HG03571 (cell line): ENCODE data around the gene CENPP.
"Not testable (repeated sequence)": the region's sequence is repeated elsewhere in the genome, so short reads cannot be mapped to it uniquely, and the experiment has no call there.

Experiments
- ATAC-seq: cut with Tn5 transposase; IDR thresholded peaks from one replicate; pipeline ENCODE4 v1.9.1; 2021; ENCODE audit not compliant: unreplicated experiment

Gene CENPP

DNA sequence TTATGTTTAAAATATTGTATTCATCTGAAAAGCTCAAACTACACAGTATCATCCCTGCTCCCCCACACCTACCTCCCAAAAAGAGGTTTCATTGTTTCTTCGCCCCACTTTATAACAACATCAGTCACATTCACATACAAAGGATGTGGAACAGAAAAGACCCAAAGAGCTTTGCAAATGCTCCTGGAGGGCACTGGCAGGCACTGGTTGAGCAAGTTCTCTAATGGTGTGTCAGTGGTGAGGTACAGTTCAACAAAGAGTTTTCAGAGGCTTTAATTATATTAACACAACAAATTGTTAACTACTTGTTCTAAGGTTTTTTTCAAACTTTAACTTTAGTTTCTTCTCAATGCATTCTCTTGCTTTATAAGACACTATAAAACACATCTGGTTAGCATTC is 264.2 kb downstream of the CENPP start:
- no peak for ATAC-seq

DNA sequence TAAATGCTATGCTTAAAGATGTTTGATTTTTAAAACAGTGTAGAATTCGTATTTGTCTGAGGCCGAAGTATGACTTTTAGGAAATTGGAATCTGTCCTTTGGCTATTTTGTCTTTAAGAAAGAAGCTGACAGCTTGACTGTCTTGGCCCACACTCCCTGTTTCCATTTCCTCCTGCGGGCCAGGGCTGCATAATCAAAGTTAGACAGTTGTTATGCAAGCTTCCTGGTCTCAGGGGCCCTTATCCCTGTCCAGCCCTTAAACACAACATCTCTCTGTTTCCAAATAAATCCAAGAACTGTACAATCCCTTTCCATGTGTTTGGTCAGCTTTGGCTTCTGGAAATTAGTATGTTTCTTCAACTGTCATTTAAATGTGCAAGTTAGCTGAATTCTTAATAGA is 264.6 kb downstream of the CENPP start:
- no peak for ATAC-seq

GRCh38 chr9:92592537-92592936 is 266.8 kb downstream of the CENPP start:
- ATAC-seq = no peak

GRCh38 chr9:92592946-92593861 is 267.5 kb downstream of the CENPP start:
- ATAC-seq = no peak

- not testable (repeated sequence) for ATAC-seq
Observed at GRCh38 chr9:92595075-92595474, 269.3 kb downstream of the CENPP start.

DNA sequence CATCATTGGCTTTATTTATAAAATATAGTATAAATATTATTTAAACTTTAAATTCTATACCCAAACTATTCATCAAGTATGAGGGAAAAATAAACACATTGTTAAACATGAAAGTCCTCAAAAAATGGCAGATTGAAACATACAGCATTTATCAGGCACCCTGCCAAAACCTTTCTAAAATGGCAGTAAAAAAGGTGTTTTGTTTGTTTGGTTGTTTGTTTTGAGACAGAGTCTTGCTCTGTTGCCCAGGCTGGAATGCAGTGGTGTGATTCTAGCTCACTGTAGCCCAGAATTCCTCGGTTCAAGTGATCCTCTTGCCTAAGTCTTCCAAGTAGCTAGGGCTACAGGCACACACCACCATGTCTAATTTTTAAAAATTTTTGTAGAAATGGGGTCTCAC is 270.2 kb downstream of the CENPP start:
- ATAC-seq = no peak

- no peak for ATAC-seq
Observed at GRCh38 chr9:92598382-92598781, 272.6 kb downstream of the CENPP start.

- no peak for ATAC-seq
Observed at GRCh38 chr9:92599938-92600461, 274.2 kb downstream of the CENPP start.

- ATAC-seq = no peak
Observed at GRCh38 chr9:92600462-92601261, 274.9 kb downstream of the CENPP start.

GRCh38 chr9:92601451-92601850 is 275.7 kb downstream of the CENPP start:
- no peak for ATAC-seq

DNA sequence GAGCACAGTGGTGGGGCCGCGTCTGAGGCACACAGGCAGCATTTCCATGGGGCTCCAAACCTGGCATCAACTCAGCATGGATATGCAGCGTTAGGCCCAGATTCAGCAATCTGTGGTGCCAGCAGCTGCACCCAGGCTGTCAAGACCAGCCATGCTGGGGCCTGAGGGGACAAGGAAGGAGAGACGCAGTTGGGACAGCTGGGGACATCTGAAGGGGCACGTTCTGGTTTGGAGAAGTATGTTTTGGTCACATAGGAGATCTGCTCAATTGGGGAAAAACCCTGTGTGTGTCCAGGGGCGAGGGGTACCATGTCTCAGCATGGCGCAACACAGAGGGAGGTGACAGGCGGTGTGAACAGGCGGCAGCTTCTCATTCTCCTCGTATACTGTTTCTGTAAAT is 276.7 kb downstream of the CENPP start:
- ATAC-seq = no peak

GRCh38 chr9:92603100-92603499 is 277.3 kb downstream of the CENPP start:
- no peak for ATAC-seq

GRCh38 chr9:92603990-92604389 is 278.2 kb downstream of the CENPP start:
- ATAC-seq = no peak

GRCh38 chr9:92605224-92605623 is 279.5 kb downstream of the CENPP start:
- no peak for ATAC-seq

DNA sequence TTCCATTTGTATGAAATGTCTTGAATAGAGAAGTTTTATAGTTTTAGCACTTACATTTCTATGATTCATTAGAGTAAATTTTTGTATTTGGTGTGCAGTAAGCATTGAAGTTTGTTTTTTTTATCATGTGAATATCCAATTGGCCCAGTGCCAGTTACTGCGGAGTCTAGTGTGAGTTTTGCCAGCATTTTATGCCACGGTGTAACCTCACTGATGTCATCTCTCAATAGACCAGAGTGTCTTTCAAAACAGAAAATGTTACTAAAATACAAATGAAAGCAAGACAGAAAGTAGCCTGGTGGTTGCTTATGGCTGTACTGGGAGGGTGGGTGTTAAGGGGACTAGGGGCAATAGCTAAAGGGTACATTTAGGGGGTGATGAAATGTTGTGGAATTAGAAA is 281.3 kb downstream of the CENPP start:
- no peak for ATAC-seq

DNA sequence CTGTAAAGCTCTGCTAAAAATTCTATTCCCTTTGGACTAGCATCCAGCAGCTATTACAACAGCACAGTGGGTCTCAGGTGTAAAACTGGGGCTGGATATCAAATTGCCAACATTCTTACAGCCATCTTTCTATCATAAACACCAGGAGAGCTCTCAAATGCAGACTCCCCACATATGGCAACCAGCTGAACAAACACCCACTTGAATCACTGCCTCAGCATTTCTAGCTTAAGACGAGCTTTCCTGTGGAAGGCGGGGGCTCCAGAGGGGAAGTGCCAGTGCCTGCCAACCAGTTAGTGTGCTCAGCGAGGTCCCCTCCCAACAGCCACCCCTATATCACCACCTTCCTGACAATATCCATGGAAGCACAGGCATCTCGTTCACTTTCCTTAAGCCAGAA is 282.0 kb downstream of the CENPP start:
- ATAC-seq = no peak

- ATAC-seq = no peak
Observed at GRCh38 chr9:92608241-92608908, 282.6 kb downstream of the CENPP start.

GRCh38 chr9:92608909-92609445 is 283.2 kb downstream of the CENPP start:
- no peak for ATAC-seq

DNA sequence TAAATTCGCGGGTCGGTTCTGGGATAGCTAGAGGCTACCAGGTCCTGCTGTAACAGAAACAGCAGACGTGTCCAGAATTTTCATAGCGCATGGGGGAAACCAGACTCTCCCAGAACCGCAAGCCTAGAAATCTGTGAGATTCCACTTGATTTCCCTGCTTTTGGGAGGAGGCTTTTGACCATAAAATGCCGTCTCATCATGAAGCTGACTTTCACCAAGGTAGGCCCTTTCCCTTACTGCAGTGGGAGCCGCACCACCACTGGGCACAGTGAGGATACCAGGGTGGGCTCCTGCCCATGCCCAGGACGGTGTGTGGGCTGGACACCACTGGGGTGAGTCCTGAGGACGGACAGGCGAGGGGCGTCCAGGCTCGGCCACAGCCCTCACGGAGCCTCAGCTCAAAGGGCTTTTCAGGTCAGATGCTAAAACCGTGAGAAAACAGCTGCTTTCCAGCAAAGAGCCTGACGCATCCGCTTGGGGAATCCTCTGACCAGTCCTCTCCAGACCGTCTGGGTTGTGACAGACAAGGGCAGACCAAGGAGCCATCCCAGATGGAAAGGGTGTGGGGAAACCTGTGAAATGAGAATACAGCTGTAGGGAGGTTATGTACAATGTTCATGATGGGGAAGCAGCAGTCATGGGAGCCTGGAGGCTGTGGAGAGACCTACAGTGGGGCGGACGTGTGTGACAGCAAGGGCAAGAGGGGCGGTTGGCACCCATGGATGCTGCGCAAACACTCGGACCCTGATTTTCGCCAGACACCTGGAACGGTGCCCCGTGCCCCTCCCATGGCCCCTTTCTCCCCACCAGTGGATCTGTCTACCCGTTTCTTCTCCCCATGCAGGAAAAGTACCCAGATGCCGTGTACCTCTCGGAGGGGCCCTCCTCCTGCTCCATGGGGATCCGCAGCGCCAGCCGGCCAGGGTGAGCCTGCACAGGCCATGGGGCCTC is 285.0 kb downstream of the CENPP start:
- ATAC-seq = no peak
